GM12878 (cell line): ENCODE measurements around the gene CDC20B.

Experiments used
- CHD2 ChIP-seq: IDR thresholded peaks from 2 replicates; pipeline ENCODE4 v1.6.1; 2011; ENCODE audit warnings: low read depth, low read length, improper control_type of control experiment, borderline replicate concordance
- CTCF ChIP-seq, 3 experiments: IDR thresholded peaks in 2 of 3; conservative IDR thresholded peaks in 1 of 3; 2 replicates each; pipeline ENCODE4 v1.5.1; 2011; ENCODE audit warnings: low read depth in 3 of 3, low read length in 3 of 3, mild to moderate bottlenecking in 3 of 3, control low read depth in 2 of 3, moderate library complexity in 2 of 3, inconsistent platforms in 1 of 3, mixed read lengths in 1 of 3; ENCODE audit not compliant: control insufficient read depth in 2 of 3, insufficient read depth in 1 of 3; ENCODE audit errors: extremely low read depth in 1 of 3
- HDGF ChIP-seq: fragments of 450-650 bp; IDR thresholded peaks from 2 replicates; pipeline ENCODE4 v1.6.1; 2016; ENCODE audit warnings: antibody characterized with exemption
- MXI1 ChIP-seq: fragments of 150-350 bp; IDR thresholded peaks from 2 replicates; pipeline ENCODE4 v1.6.1; 2011; ENCODE audit warnings: low read depth, mild to moderate bottlenecking, inconsistent platforms, low read length, improper control_type of control experiment
- POLR2AphosphoS5 ChIP-seq: IDR thresholded peaks from 2 replicates; pipeline ENCODE4 v1.6.1; 2011; ENCODE audit warnings: mild to moderate bottlenecking, low read length, inconsistent platforms
- RB1 ChIP-seq: fragments of 450-650 bp; formaldehyde crosslinking; IDR thresholded peaks from 2 replicates; pipeline ENCODE4 v1.6.1; 2017; ENCODE audit warnings: mild to moderate bottlenecking, borderline replicate concordance

GRCh38 chr5:55108661-55109060, 64.3 kb downstream of the CDC20B start:
- TF ChIP-seq POLR2AphosphoS5 = no peak
- no peak for TF ChIP-seq CTCF (IDR thresholded peaks at IDR 0.05 in 2 of 3, conservative IDR thresholded peaks at IDR 0.05 in 1 of 3; ENCODE audit: control insufficient read depth in 2 of 3, extremely low read depth in 1 of 3, insufficient read depth in 1 of 3, low read depth in 3 of 3, low read length in 3 of 3)
- no peak for TF ChIP-seq HDGF
- TF ChIP-seq CHD2 = no peak
- no peak for TF ChIP-seq MXI1
- no peak for TF ChIP-seq RB1
